ENCODE results near the gene FCHSD2.

DNA sequence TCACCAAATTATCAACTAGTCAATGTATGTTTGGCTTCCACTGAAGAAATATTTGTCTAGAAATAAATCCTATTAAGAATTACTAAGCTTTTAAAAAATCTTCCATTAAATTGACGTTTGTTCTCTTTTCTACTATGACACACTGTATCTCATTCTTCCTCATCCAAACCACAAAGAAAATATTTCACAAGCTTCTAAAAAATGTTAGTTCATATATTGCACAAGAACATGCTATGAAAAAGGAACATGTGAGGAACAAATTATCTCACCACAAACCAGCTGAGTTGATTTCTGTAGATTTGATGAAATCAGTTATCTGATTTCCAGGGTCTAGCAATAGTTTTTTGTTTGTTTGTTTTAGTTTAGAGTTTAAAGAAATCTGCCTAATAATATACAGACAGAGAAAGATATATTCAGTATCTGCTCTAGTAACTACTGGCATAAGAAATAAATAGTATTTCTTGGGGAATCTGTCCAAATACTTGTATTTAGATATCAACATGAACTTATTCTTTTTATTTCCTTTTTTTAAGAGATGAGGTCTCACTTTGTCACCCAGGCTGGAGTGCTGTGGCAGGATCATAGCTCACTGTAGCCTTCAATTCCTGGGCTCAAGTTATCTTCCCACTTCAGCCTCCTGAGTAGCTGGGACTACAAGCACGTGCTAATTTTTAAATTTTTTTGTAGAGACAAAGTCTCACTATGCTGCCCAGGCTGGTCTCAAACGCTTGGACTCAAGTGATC, 166.2 kb downstream of the FCHSD2 start:
- TF ChIP-seq CREB1 (IDR thresholded peaks at IDR 0.05) (no peak), CEBPB (IDR thresholded peaks at IDR 0.05; ENCODE audit: low read depth, low read length) (no peak), NRF1 (IDR thresholded peaks at IDR 0.05; ENCODE audit: low read depth, low read length) (no peak)
- TF ChIP-seq, protein P1, sequence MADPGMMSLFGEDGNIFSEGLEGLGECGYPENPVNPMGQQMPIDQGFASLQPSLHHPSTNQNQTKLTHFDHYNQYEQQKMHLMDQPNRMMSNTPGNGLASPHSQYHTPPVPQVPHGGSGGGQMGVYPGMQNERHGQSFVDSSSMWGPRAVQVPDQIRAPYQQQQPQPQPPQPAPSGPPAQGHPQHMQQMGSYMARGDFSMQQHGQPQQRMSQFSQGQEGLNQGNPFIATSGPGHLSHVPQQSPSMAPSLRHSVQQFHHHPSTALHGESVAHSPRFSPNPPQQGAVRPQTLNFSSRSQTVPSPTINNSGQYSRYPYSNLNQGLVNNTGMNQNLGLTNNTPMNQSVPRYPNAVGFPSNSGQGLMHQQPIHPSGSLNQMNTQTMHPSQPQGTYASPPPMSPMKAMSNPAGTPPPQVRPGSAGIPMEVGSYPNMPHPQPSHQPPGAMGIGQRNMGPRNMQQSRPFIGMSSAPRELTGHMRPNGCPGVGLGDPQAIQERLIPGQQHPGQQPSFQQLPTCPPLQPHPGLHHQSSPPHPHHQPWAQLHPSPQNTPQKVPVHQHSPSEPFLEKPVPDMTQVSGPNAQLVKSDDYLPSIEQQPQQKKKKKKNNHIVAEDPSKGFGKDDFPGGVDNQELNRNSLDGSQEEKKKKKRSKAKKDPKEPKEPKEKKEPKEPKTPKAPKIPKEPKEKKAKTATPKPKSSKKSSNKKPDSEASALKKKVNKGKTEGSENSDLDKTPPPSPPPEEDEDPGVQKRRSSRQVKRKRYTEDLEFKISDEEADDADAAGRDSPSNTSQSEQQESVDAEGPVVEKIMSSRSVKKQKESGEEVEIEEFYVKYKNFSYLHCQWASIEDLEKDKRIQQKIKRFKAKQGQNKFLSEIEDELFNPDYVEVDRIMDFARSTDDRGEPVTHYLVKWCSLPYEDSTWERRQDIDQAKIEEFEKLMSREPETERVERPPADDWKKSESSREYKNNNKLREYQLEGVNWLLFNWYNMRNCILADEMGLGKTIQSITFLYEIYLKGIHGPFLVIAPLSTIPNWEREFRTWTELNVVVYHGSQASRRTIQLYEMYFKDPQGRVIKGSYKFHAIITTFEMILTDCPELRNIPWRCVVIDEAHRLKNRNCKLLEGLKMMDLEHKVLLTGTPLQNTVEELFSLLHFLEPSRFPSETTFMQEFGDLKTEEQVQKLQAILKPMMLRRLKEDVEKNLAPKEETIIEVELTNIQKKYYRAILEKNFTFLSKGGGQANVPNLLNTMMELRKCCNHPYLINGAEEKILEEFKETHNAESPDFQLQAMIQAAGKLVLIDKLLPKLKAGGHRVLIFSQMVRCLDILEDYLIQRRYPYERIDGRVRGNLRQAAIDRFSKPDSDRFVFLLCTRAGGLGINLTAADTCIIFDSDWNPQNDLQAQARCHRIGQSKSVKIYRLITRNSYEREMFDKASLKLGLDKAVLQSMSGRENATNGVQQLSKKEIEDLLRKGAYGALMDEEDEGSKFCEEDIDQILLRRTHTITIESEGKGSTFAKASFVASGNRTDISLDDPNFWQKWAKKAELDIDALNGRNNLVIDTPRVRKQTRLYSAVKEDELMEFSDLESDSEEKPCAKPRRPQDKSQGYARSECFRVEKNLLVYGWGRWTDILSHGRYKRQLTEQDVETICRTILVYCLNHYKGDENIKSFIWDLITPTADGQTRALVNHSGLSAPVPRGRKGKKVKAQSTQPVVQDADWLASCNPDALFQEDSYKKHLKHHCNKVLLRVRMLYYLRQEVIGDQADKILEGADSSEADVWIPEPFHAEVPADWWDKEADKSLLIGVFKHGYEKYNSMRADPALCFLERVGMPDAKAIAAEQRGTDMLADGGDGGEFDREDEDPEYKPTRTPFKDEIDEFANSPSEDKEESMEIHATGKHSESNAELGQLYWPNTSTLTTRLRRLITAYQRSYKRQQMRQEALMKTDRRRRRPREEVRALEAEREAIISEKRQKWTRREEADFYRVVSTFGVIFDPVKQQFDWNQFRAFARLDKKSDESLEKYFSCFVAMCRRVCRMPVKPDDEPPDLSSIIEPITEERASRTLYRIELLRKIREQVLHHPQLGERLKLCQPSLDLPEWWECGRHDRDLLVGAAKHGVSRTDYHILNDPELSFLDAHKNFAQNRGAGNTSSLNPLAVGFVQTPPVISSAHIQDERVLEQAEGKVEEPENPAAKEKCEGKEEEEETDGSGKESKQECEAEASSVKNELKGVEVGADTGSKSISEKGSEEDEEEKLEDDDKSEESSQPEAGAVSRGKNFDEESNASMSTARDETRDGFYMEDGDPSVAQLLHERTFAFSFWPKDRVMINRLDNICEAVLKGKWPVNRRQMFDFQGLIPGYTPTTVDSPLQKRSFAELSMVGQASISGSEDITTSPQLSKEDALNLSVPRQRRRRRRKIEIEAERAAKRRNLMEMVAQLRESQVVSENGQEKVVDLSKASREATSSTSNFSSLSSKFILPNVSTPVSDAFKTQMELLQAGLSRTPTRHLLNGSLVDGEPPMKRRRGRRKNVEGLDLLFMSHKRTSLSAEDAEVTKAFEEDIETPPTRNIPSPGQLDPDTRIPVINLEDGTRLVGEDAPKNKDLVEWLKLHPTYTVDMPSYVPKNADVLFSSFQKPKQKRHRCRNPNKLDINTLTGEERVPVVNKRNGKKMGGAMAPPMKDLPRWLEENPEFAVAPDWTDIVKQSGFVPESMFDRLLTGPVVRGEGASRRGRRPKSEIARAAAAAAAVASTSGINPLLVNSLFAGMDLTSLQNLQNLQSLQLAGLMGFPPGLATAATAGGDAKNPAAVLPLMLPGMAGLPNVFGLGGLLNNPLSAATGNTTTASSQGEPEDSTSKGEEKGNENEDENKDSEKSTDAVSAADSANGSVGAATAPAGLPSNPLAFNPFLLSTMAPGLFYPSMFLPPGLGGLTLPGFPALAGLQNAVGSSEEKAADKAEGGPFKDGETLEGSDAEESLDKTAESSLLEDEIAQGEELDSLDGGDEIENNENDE (IDR thresholded peaks at IDR 0.05; ENCODE audit: insufficient replicate concordance, low read length): no peak
- TF ChIP-seq, protein P2, sequence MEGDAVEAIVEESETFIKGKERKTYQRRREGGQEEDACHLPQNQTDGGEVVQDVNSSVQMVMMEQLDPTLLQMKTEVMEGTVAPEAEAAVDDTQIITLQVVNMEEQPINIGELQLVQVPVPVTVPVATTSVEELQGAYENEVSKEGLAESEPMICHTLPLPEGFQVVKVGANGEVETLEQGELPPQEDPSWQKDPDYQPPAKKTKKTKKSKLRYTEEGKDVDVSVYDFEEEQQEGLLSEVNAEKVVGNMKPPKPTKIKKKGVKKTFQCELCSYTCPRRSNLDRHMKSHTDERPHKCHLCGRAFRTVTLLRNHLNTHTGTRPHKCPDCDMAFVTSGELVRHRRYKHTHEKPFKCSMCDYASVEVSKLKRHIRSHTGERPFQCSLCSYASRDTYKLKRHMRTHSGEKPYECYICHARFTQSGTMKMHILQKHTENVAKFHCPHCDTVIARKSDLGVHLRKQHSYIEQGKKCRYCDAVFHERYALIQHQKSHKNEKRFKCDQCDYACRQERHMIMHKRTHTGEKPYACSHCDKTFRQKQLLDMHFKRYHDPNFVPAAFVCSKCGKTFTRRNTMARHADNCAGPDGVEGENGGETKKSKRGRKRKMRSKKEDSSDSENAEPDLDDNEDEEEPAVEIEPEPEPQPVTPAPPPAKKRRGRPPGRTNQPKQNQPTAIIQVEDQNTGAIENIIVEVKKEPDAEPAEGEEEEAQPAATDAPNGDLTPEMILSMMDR (IDR thresholded peaks at IDR 0.05; ENCODE audit: control extremely low read depth in 1 of 3, insufficient read depth in 1 of 3, low read depth in 1 of 3, low read length in 3 of 3): no peak
